Urinary bladder (tissue), 4 donors: ENCODE results near the gene TRMO. TPM values are rescaled to one million over a fixed set of nuclear protein-coding genes. Genes with fewer than 3 reads are reported as not detected.

Source experiments
- DNase-seq: peaks from one replicate; pipeline ENCODE4 v3.0.0-alpha.2; 2015; ENCODE audit errors: extremely low spot score
- H3K27ac ChIP-seq: one replicate; pipeline ENCODE4 v1.5.1; 2013; ENCODE audit warnings: low read depth, mild to moderate bottlenecking, moderate library complexity
- H3K36me3 ChIP-seq: one replicate; pipeline ENCODE4 v1.6.1; 2013; ENCODE audit warnings: mild to moderate bottlenecking, moderate library complexity; ENCODE audit not compliant: insufficient read depth
- H3K4me1 ChIP-seq: one replicate; pipeline ENCODE4 v1.6.1; 2013; ENCODE audit warnings: mild to moderate bottlenecking, moderate library complexity; ENCODE audit not compliant: insufficient read depth
- H3K4me3 ChIP-seq: one replicate; pipeline ENCODE4 v1.5.1; 2013; ENCODE audit warnings: low read depth, low read length
- WGBS: extraction: QIAGEN DNeasy Blood & Tissue Kit; methylation state at CpG from one replicate; pipeline ENCODE4 v1.1.7; 2013; 5-methylcytosine and 5-hydroxymethylcytosine counted together
- polyA plus RNA-seq: library from polyadenylated mRNA; stranded (reverse); fragments of 200-250 nt; gene quantifications from one replicate; pipeline ENCODE4 v1.2.3, GENCODE V29; 2013
- total RNA-seq: library from RNA; depleted of rRNA; stranded (reverse); fragments of >200 nt; gene quantifications from one replicate; pipeline ENCODE4 v1.2.3, GENCODE V29; 2014
- donor health status: healthy with polysubstance abuse.
- donor health status: healthy.

TRMO gene
- total and polyA plus RNA-seq, 2 donors, result 9.9 to 17.2 TPM

- no peak for DNase-seq
- H3K27ac ChIP-seq, result no peak overlapping the region
- no peaks in the 10 kb centered on the region for H3K36me3 ChIP-seq
- WGBS, result 44% methylated on average over 3 of the region's 3 CpGs
- no peak overlapping the region for H3K4me3 ChIP-seq
- H3K4me1 ChIP-seq, result no peaks in the 10 kb centered on the region
These were observed 8.7 kb upstream of the TRMO start for GRCh38 chr9:97930972-97931371.

DNA sequence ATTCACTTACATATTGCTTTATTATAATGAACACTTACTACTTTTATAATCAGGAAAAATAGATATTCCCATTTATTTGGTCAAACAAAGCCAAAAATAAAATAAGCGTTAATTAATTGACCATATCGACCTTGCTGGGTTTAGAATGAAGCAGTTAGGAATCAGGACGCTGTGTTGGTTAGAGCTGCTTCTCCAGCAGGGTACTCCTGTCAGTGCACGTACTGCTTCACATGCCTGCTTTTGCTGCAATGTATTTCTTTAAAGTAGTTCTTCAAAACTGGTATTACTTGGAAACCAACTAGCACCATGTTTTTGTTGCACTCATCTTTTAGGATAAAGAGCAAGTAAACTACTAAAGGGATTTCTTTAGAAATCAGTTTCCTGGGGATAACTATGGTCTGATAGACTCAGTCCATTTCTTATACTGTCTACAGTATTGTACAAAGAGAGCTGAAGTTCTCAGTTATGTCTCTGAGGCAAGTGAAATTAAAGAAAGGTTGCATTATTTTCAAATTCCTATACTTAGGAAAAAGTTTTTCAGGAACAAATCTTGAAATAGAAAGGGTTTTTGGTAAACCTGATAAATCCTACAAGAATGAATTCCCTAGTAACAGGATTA, 6.8 kb upstream of the TRMO start:
- no peak overlapping the region for H3K4me3 ChIP-seq
- WGBS, result 63% methylated on average over 4 of the region's 4 CpGs
- H3K4me1 ChIP-seq, result no peaks in the 10 kb centered on the region
- DNase-seq, result no peak
- no peaks in the 10 kb centered on the region for H3K36me3 ChIP-seq
- no peak overlapping the region for H3K27ac ChIP-seq

DNA sequence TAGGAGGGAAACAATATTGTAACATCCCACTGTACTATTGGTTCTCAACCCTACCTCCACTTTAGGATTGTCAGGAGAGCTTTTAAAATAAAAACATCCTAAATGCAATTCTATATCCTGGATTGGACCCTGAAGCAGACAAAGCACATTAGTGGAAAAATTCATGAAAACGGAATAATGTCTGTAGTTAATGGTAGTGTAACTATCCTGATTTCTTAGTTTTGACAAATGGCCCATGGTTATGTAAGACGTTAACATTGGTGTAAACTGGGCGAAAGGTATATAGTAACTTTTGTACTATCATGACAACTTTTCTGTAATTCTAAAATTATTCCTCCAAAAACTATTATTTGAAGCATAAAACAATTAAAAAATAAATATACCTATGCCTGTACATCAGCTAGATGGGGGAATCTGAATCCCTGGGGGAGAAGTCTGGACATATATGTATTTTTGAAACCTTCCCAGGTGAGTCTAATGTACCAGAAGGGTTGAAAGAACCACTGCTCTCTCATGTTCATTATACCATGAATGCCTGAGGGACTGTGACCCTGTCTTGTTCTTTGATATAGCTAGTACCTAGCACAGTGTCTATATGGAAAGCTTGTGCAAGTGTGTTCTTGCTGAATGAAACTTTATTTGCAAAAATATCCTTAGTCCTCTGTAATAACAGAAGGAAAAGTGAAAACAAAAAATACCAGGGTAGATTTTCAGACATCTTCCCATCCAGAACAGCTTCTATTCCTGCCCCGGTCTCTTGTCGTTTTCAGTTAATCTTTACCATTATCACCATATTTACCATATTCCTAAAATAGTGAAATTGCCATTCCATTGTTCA, 3.4 kb upstream of the TRMO start:
- Histone ChIP-seq H3K4me3 (no peak overlapping the region), H3K36me3 (no peaks in the 10 kb centered on the region), H3K4me1 (no peaks in the 10 kb centered on the region), H3K27ac (no peak overlapping the region)
- 74% methylated on average over 5 of the region's 5 CpGs for WGBS
- DNase-seq, result no peak

DNA sequence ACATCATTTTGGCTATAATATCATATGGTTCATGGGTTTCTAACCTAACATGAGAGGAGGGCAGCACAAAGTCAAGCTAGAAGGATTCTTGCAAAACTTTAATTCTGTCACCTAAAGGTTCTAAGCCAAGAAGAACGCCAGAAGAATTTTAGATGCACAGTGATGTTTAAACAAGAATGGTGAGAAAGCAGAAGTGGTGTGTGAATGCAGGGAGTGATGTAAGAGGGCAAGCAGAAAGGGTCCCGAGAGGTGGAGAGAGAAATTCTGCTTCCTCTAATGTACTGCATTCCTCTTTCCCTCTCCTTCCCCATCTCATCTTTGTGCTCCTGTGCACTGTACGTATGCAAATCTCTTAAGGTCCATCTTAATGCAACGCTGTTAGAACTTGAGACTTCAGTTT, 2.1 kb upstream of the TRMO start:
- WGBS, result 51% methylated on average over 4 of the region's 4 CpGs
- Histone ChIP-seq H3K36me3 (no peaks in the 10 kb centered on the region), H3K4me3 (no peak overlapping the region), H3K27ac (no peak overlapping the region), H3K4me1 (no peaks in the 10 kb centered on the region)
- no peak for DNase-seq

GRCh38 chr9:97923529-97924108, 1.3 kb upstream of the TRMO start:
- Histone ChIP-seq H3K27ac (no peak overlapping the region), H3K36me3 (no peaks in the 10 kb centered on the region), H3K4me3 (no peak overlapping the region), H3K4me1 (no peaks in the 10 kb centered on the region)
- under 1% methylated on average over 8 of the region's 8 CpGs for WGBS
- peak; percentile 71 for DNase-seq

GRCh38 chr9:97919217-97919813, 3.0 kb downstream of the TRMO start:
- Histone ChIP-seq H3K27ac (no peak overlapping the region), H3K4me1 (no peaks in the 10 kb centered on the region), H3K36me3 (no peaks in the 10 kb centered on the region), H3K4me3 (no peak overlapping the region)
- DNase-seq, result no peak

DNA sequence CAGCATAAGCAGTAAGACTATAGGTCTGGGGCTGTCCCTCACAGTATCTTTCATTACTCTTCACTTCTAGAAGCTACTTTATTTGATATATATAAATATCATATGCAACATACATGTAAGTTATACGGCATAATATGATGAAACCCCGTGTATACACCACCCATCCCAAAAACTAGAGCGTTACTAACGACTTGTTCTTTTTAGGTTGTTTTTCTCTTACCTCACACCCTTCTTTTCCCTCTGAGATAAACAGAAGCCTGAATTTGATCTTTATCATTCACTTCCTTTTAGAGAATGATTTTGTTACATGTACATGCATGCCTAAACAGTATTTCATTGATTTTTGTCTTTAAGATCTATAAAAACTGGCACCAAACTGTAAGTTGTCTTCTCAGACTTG, 3.7 kb downstream of the TRMO start:
- H3K4me1 ChIP-seq, result no peaks in the 10 kb centered on the region
- DNase-seq, result no peak
- H3K36me3 ChIP-seq, result no peaks in the 10 kb centered on the region
- no peak overlapping the region for H3K4me3 ChIP-seq
- 81% methylated on average over 4 of the region's 4 CpGs for WGBS
- H3K27ac ChIP-seq, result no peak overlapping the region

DNA sequence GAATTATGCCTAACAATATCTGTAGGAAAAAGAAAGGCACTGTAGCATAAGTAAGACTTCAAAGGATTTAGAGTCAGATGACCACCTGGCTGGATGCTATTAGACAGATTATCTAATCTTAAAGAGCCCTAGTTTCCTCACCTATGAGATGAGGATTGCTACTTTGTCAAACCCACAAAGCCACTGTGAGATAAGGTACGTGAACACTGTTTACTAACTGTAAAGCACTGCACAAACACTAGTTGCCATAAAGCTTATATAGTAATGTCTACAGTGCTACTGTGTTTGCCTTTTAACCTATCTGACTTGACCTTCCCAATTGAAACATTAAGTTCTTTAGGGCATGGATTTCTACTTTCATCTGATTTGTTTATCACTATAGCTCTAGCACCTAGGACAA, 10.3 kb downstream of the TRMO start:
- Histone ChIP-seq H3K36me3 (peaks cover 2% of the 10 kb centered on the region), H3K4me3 (no peak overlapping the region), H3K27ac (no peak overlapping the region), H3K4me1 (no peaks in the 10 kb centered on the region)
- DNase-seq, result no peak
- 77% methylated on average over 1 of the region's 1 CpG for WGBS

GRCh38 chr9:97911528-97911927, 10.8 kb downstream of the TRMO start:
- H3K36me3 ChIP-seq, result peaks cover 2% of the 10 kb centered on the region

DNA sequence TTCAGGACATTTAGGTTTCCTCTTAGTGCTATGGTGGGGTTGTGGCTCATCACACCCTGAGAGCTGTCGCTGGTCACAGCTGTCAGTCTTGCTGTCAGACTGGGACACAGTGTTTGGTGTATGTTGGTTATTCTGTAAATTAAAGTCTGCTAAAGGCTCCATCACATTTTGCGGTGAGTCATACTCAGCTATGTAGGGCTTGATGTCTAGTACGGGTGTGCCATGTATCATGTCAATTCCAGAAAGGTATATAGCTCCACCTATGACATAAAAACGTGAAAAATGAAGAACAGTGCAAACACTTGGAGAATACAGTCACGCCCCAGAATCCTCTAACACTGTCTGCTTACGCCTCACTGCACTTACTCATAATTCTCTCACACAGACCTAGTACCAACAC, 11.9 kb downstream of the TRMO start:
- no peak for DNase-seq

More at GRCh38 chr9:97911528-97911927, 10.8 kb downstream of the TRMO start:
- Histone ChIP-seq H3K27ac (no peak overlapping the region), H3K4me3 (no peak overlapping the region), H3K4me1 (no peaks in the 10 kb centered on the region)
- no peak for DNase-seq
- WGBS, result 94% methylated on average over 2 of the region's 2 CpGs

GRCh38 chr9:97908705-97909104, 13.6 kb downstream of the TRMO start:
- Histone ChIP-seq H3K27ac (no peak overlapping the region), H3K4me3 (no peak overlapping the region), H3K36me3 (peaks cover 2% of the 10 kb centered on the region), H3K4me1 (peaks cover 2% of the 10 kb centered on the region)
- DNase-seq, result no peak
- WGBS, result 87% methylated on average over 1 of the region's 1 CpG

More for the DNA sequence above, 11.9 kb downstream of the TRMO start:
- Histone ChIP-seq H3K4me3 (no peak overlapping the region), H3K36me3 (peaks cover 2% of the 10 kb centered on the region), H3K27ac (no peak overlapping the region), H3K4me1 (peaks cover 2% of the 10 kb centered on the region)
- 91% methylated on average over 6 of the region's 6 CpGs for WGBS

DNA sequence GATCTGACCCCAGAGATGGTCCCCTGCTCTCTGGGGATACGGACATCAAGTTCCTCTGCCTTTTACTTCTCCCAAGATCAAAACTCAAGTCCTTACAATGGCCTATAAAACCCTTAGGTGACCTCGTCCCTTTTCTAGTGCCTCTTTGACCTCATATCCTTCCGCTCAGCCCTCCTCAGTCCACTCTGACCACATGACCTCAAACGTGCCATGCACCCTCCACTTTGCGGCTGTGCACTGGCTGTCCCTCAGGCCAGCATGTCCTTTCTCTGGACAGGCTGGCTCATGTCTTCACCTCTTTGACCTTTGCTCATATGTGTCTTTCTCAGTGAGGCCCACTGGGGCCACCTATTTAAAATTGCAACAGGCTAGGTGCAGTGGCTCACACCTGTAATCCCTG, 14.7 kb downstream of the TRMO start:
- 87% methylated on average over 5 of the region's 5 CpGs for WGBS
- H3K36me3 ChIP-seq, result peaks cover 2% of the 10 kb centered on the region
- no peak overlapping the region for H3K27ac ChIP-seq
- peaks cover 2% of the 10 kb centered on the region for H3K4me1 ChIP-seq
- H3K4me3 ChIP-seq, result no peak overlapping the region
- DNase-seq, result no peak

DNA sequence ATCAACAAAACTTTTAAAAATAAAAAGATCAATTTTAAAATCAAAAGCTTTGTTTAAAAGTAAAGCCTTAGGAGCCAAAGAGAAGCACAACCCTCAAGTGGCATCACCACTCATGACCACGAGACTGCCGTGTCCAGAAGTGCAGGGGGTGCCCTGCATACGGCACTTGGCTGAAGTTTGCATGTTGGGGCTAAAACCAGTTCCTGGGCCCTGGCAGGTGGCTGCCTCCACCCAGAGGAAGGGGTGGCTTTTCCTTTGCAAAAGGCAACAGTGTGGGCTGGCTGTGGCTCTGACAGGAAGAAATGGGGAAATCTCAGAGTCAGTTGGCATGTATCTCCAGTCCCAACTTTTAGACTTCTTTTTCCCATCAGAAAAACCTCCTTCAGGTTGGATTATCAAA, 15.3 kb downstream of the TRMO start:
- H3K36me3 ChIP-seq, result peaks cover 2% of the 10 kb centered on the region
- no peak for DNase-seq
- no peak overlapping the region for H3K4me3 ChIP-seq
- H3K27ac ChIP-seq, result no peak overlapping the region
- H3K4me1 ChIP-seq, result peaks cover 2% of the 10 kb centered on the region
- 81% methylated on average over 3 of the region's 3 CpGs for WGBS
